ENCODE data around the gene PDE8B. TPM values are rescaled to one million over a fixed set of nuclear protein-coding genes. Genes with fewer than 3 reads are reported as not detected.

Gene PDE8B
- total RNA-seq, 1 experiment from 2014 or later: not detected

- intact Hi-C loops (cut with micrococcal nuclease): no loop called here
- no peaks in the 10 kb centered on the region for H3K79me2 ChIP-seq (ENCODE audit: low read length)
- H3K9me3 ChIP-seq (ENCODE audit: low read length): no peaks in the 10 kb centered on the region
- H3K9ac ChIP-seq (ENCODE audit: low read length): no peak overlapping the region
- no peak overlapping the region for H2AFZ ChIP-seq (ENCODE audit: low read length)
- no peaks in the 10 kb centered on the region for H3K36me3 ChIP-seq (ENCODE audit: low read depth, low read length)
- H3K4me3 ChIP-seq (ENCODE audit: low read length): no peak overlapping the region
- no peak for DNase-seq
- no TSS peak for BruUV-seq (replicated peaks)
- H3K4me2 ChIP-seq (ENCODE audit: low read length): no peak overlapping the region
- POLR2A ChIA-PET (ENCODE audit: unreplicated experiment): no interaction called here
- ATAC-seq: no peak
- CTCF ChIA-PET: no interaction called here
- no peak overlapping the region for H3K27ac ChIP-seq (ENCODE audit: low read length)
- no peak for TF ChIP-seq EZH2phosphoT487 (IDR thresholded peaks at IDR 0.05; ENCODE audit: borderline replicate concordance, low read length)
- TF ChIP-seq CTCF (conservative IDR thresholded peaks at IDR 0.05; ENCODE audit: low read depth, low read length): no peak
- no peak for TF ChIP-seq EZH2 (IDR thresholded peaks at IDR 0.05; ENCODE audit: low read length, unreplicated experiment)
- H3K27me3 ChIP-seq (ENCODE audit: low read length): no peaks in the 10 kb centered on the region
- H3K9me2 ChIP-seq (replicated peaks; ENCODE audit: low read length): no peaks in the 10 kb centered on the region
- H3F3A ChIP-seq (ENCODE audit: low read length, unreplicated experiment): no peaks in the 10 kb centered on the region
- no peaks in the 10 kb centered on the region for H4K20me1 ChIP-seq (ENCODE audit: low read length)
- H3K4me1 ChIP-seq (ENCODE audit: insufficient read depth, low read length): no peaks in the 10 kb centered on the region
Measured at GRCh38 chr5:77310494-77311213, 100.2 kb downstream of the PDE8B start.

GRCh38 chr5:77311214-77311571, 100.7 kb downstream of the PDE8B start:
- DNase-seq: no peak
- no peaks in the 10 kb centered on the region for H3K9me3 ChIP-seq (ENCODE audit: low read length)
- H3K4me1 ChIP-seq (ENCODE audit: insufficient read depth, low read length): no peaks in the 10 kb centered on the region
- no peak for ATAC-seq
- BruUV-seq (replicated peaks): no TSS peak
- no peaks in the 10 kb centered on the region for H3K79me2 ChIP-seq (ENCODE audit: low read length)
- H3K27me3 ChIP-seq (ENCODE audit: low read length): no peaks in the 10 kb centered on the region
- no peak overlapping the region for H2AFZ ChIP-seq (ENCODE audit: low read length)
- intact Hi-C loops (cut with micrococcal nuclease): no loop called here
- no peaks in the 10 kb centered on the region for H3K36me3 ChIP-seq (ENCODE audit: low read depth, low read length)
- no peak overlapping the region for H3K4me2 ChIP-seq (ENCODE audit: low read length)
- H3K27ac ChIP-seq (ENCODE audit: low read length): no peak overlapping the region
- TF ChIP-seq CTCF (conservative IDR thresholded peaks at IDR 0.05; ENCODE audit: low read depth, low read length): no peak
- TF ChIP-seq EZH2 (IDR thresholded peaks at IDR 0.05; ENCODE audit: low read length, unreplicated experiment): no peak
- no peak for TF ChIP-seq EZH2phosphoT487 (IDR thresholded peaks at IDR 0.05; ENCODE audit: borderline replicate concordance, low read length)
- H3F3A ChIP-seq (ENCODE audit: low read length, unreplicated experiment): no peaks in the 10 kb centered on the region
- H3K9me2 ChIP-seq (replicated peaks; ENCODE audit: low read length): no peaks in the 10 kb centered on the region
- POLR2A ChIA-PET (ENCODE audit: unreplicated experiment): no interaction called here
- CTCF ChIA-PET: no interaction called here
- H4K20me1 ChIP-seq (ENCODE audit: low read length): no peaks in the 10 kb centered on the region
- H3K9ac ChIP-seq (ENCODE audit: low read length): no peak overlapping the region
- no peak overlapping the region for H3K4me3 ChIP-seq (ENCODE audit: low read length)

- H3K27ac ChIP-seq (ENCODE audit: low read length): no peak overlapping the region
- H2AFZ ChIP-seq (ENCODE audit: low read length): no peak overlapping the region
- H3K4me1 ChIP-seq (ENCODE audit: insufficient read depth, low read length): no peaks in the 10 kb centered on the region
- no peak for ATAC-seq
- peak; percentile 18 for DNase-seq
- no peaks in the 10 kb centered on the region for H3K9me2 ChIP-seq (replicated peaks; ENCODE audit: low read length)
- no peaks in the 10 kb centered on the region for H3K27me3 ChIP-seq (ENCODE audit: low read length)
- TF ChIP-seq EZH2 (IDR thresholded peaks at IDR 0.05; ENCODE audit: low read length, unreplicated experiment) (no peak), CTCF (conservative IDR thresholded peaks at IDR 0.05; ENCODE audit: low read depth, low read length) (no peak), EZH2phosphoT487 (IDR thresholded peaks at IDR 0.05; ENCODE audit: borderline replicate concordance, low read length) (no peak)
- no peaks in the 10 kb centered on the region for H3F3A ChIP-seq (ENCODE audit: low read length, unreplicated experiment)
- H3K79me2 ChIP-seq (ENCODE audit: low read length): no peaks in the 10 kb centered on the region
- POLR2A ChIA-PET (ENCODE audit: unreplicated experiment): no interaction called here
- H4K20me1 ChIP-seq (ENCODE audit: low read length): no peaks in the 10 kb centered on the region
- CTCF ChIA-PET: no interaction called here
- H3K36me3 ChIP-seq (ENCODE audit: low read depth, low read length): no peaks in the 10 kb centered on the region
- no TSS peak for BruUV-seq (replicated peaks)
- H3K4me3 ChIP-seq (ENCODE audit: low read length): no peak overlapping the region
- intact Hi-C loops (cut with micrococcal nuclease): no loop called here
- H3K4me2 ChIP-seq (ENCODE audit: low read length): no peak overlapping the region
- H3K9me3 ChIP-seq (ENCODE audit: low read length): no peaks in the 10 kb centered on the region
- no peak overlapping the region for H3K9ac ChIP-seq (ENCODE audit: low read length)
Measured at GRCh38 chr5:77312413-77312812, 101.9 kb downstream of the PDE8B start.
